ENCODE results near the gene CCDC50. TPM values are rescaled to one million over a fixed set of nuclear protein-coding genes. Genes with fewer than 3 reads are reported as not detected.

CCDC50 gene
- total RNA-seq, 1 experiment from 2014 or later: 106 TPM

DNA sequence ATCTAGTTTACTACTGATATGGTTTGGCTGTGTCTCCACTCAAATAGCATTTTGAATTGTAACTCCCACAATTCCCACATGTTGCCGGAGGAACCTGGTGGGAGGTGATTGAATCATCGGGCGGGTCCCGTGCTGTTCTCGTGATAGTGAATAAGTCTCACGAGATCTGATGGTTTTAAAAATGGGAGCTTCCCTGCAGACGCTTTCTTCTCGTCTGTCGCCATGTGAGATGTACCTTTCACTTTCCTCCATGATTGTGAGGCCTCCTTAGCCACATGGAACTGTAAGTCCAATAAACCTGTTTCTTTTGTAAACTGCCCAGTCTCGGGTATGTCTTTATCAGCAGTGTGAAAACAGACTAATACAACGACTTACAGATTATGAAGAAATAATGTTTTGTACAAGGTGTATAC lies 96.1 kb downstream of the CCDC50 start:
- H3K4me1 ChIP-seq (replicated peaks; ENCODE audit: insufficient read depth): peaks cover 6% of the 10 kb centered on the region
- no peaks in the 10 kb centered on the region for H3F3A ChIP-seq (ENCODE audit: insufficient read depth, low read depth)
- peaks cover 4% of the 10 kb centered on the region for H3K9me2 ChIP-seq (ENCODE audit: insufficient read depth)
- H3K9me3 ChIP-seq (ENCODE audit: insufficient read depth, low read depth): no peaks in the 10 kb centered on the region
- POLR2A ChIA-PET (ENCODE audit: unreplicated experiment): interaction anchor here (0.6 kb wide), 1 partner anchor 386 kb away, joined by 10 read pairs; no protein-coding TSS in a partner anchor
- CTCF ChIA-PET: no interaction called here
- DNase-seq: no peak
- no peak overlapping the region for H3K27ac ChIP-seq
- H4K20me1 ChIP-seq (ENCODE audit: insufficient read depth): no peaks in the 10 kb centered on the region
- TF ChIP-seq, protein P1, sequence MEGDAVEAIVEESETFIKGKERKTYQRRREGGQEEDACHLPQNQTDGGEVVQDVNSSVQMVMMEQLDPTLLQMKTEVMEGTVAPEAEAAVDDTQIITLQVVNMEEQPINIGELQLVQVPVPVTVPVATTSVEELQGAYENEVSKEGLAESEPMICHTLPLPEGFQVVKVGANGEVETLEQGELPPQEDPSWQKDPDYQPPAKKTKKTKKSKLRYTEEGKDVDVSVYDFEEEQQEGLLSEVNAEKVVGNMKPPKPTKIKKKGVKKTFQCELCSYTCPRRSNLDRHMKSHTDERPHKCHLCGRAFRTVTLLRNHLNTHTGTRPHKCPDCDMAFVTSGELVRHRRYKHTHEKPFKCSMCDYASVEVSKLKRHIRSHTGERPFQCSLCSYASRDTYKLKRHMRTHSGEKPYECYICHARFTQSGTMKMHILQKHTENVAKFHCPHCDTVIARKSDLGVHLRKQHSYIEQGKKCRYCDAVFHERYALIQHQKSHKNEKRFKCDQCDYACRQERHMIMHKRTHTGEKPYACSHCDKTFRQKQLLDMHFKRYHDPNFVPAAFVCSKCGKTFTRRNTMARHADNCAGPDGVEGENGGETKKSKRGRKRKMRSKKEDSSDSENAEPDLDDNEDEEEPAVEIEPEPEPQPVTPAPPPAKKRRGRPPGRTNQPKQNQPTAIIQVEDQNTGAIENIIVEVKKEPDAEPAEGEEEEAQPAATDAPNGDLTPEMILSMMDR (conservative IDR thresholded peaks at IDR 0.05): no peak
- no peak for TF ChIP-seq EZH2 (IDR thresholded peaks at IDR 0.05; ENCODE audit: low read depth)
- intact Hi-C loops (cut with micrococcal nuclease; ENCODE audit: unreplicated experiment): no loop called here
- no peak overlapping the region for H3K4me2 ChIP-seq
- BruUV-seq (replicated peaks): no TSS peak
- H3K36me3 ChIP-seq (ENCODE audit: low read depth): no peaks in the 10 kb centered on the region
- no peaks in the 10 kb centered on the region for H3K79me2 ChIP-seq (ENCODE audit: low read depth)
- no peaks in the 10 kb centered on the region for H3K27me3 ChIP-seq (ENCODE audit: insufficient read depth, low read depth)
- H3K4me3 ChIP-seq: no peak overlapping the region
- no peak overlapping the region for H2AFZ ChIP-seq

DNA sequence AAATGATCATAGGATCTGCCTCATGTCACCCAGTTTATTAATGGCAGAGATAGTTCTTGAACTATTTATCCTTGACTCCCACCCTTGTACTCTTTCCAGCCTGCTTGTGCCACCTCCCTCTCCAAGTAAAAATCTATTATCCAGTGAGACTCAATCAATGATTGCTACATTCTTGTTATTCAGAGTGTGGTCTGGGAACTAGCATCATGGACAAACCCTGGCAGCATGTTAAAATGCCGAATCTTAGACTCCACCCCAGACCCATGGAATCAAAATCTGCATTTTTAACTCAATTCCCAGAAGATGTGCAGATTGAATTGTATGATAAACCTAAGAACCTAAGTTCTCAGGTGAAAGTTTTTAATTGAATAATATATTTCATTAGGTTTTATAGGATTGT lies 97.1 kb downstream of the CCDC50 start:
- intact Hi-C loops (cut with micrococcal nuclease; ENCODE audit: unreplicated experiment): no loop called here
- H3K79me2 ChIP-seq (ENCODE audit: low read depth): no peaks in the 10 kb centered on the region
- no peak overlapping the region for H2AFZ ChIP-seq
- no peak overlapping the region for H3K27ac ChIP-seq
- no peaks in the 10 kb centered on the region for H3K36me3 ChIP-seq (ENCODE audit: low read depth)
- CTCF ChIA-PET: no interaction called here
- peaks cover 6% of the 10 kb centered on the region for H3K4me1 ChIP-seq (replicated peaks; ENCODE audit: insufficient read depth)
- BruUV-seq (replicated peaks): no TSS peak
- no peaks in the 10 kb centered on the region for H3K27me3 ChIP-seq (ENCODE audit: insufficient read depth, low read depth)
- DNase-seq: no peak
- no peaks in the 10 kb centered on the region for H3K9me3 ChIP-seq (ENCODE audit: insufficient read depth, low read depth)
- peaks cover 4% of the 10 kb centered on the region for H3K9me2 ChIP-seq (ENCODE audit: insufficient read depth)
- H4K20me1 ChIP-seq (ENCODE audit: insufficient read depth): no peaks in the 10 kb centered on the region
- H3F3A ChIP-seq (ENCODE audit: insufficient read depth, low read depth): no peaks in the 10 kb centered on the region
- H3K4me2 ChIP-seq: no peak overlapping the region
- TF ChIP-seq, protein P1 (conservative IDR thresholded peaks at IDR 0.05): no peak
- no peak for TF ChIP-seq EZH2 (IDR thresholded peaks at IDR 0.05; ENCODE audit: low read depth)
- POLR2A ChIA-PET (ENCODE audit: unreplicated experiment): no interaction called here
- no peak overlapping the region for H3K4me3 ChIP-seq

DNA sequence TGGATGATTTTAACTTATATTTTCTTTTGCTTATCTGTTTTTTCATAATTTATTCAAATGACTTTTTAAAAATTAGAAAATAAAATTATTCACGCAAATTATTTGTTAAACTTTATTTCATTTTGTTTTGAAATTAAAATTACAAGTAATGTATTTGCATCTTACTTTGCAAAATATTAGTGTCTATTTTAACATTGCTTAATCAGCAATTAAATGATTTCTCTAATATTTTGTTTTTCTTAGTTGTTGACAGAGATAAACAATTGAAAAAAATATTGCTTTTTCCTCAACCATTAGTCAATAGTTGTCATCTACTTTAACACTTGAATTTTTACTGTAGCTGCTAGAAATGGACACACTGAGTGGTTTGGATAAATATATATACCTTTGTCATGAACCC lies 99.0 kb downstream of the CCDC50 start:
- H3K27me3 ChIP-seq (ENCODE audit: insufficient read depth, low read depth): no peaks in the 10 kb centered on the region
- H3K4me3 ChIP-seq: no peak overlapping the region
- peaks cover 6% of the 10 kb centered on the region for H3K4me1 ChIP-seq (replicated peaks; ENCODE audit: insufficient read depth)
- TF ChIP-seq, protein P1 (conservative IDR thresholded peaks at IDR 0.05): no peak
- TF ChIP-seq EZH2 (IDR thresholded peaks at IDR 0.05; ENCODE audit: low read depth): no peak
- no peak for DNase-seq
- H3K9me2 ChIP-seq (ENCODE audit: insufficient read depth): peaks cover 4% of the 10 kb centered on the region
- no peak overlapping the region for H2AFZ ChIP-seq
- H3K4me2 ChIP-seq: no peak overlapping the region
- no TSS peak for BruUV-seq (replicated peaks)
- POLR2A ChIA-PET (ENCODE audit: unreplicated experiment): no interaction called here
- CTCF ChIA-PET: no interaction called here
- no peaks in the 10 kb centered on the region for H3K36me3 ChIP-seq (ENCODE audit: low read depth)
- no peak overlapping the region for H3K27ac ChIP-seq
- H4K20me1 ChIP-seq (ENCODE audit: insufficient read depth): no peaks in the 10 kb centered on the region
- no peaks in the 10 kb centered on the region for H3K79me2 ChIP-seq (ENCODE audit: low read depth)
- no peaks in the 10 kb centered on the region for H3F3A ChIP-seq (ENCODE audit: insufficient read depth, low read depth)
- no peaks in the 10 kb centered on the region for H3K9me3 ChIP-seq (ENCODE audit: insufficient read depth, low read depth)
- intact Hi-C loops (cut with micrococcal nuclease; ENCODE audit: unreplicated experiment): no loop called here

All from PC-9 (cell line).